Loucy (cell line): ENCODE results near the gene PHF13.
A peak's percentile ranks its signal among the peaks of the same experiment; 100 is the strongest.

Source experiments
- H2AFZ ChIP-seq: fragments of 200-600 bp; sonication (generic); 2 replicates; pipeline ENCODE4 v1.6.0; 2016; ENCODE audit warnings: antibody characterized with exemption, mild to moderate bottlenecking, low read length, moderate library complexity
- H3F3A ChIP-seq: fragments of 200-600 bp; 2 replicates; pipeline ENCODE4 v1.6.0; 2016; ENCODE audit warnings: antibody characterized with exemption, low read depth, mild to moderate bottlenecking
- H3K27me3 ChIP-seq: fragments of 200-600 bp; sonication (generic); 2 replicates; pipeline ENCODE4 v1.6.1; 2014; ENCODE audit warnings: low read length, mild to moderate bottlenecking; ENCODE audit not compliant: insufficient read depth, poor library complexity, severe bottlenecking
- H3K36me3 ChIP-seq: fragments of 200-600 bp; sonication (generic); 2 replicates; pipeline ENCODE4 v1.6.1; 2016; ENCODE audit warnings: low read length; ENCODE audit not compliant: insufficient read depth
- H3K4me1 ChIP-seq: fragments of 200-600 bp; sonication (generic); 2 replicates; pipeline ENCODE4 v1.5.1; 2014; ENCODE audit warnings: low read length, mild to moderate bottlenecking; ENCODE audit not compliant: insufficient read depth, poor library complexity, severe bottlenecking
- H3K4me2 ChIP-seq: fragments of 200-600 bp; sonication (generic); 2 replicates; pipeline ENCODE4 v1.6.0; 2014; ENCODE audit warnings: antibody characterized with exemption, low read length, low read depth, mild to moderate bottlenecking; ENCODE audit not compliant: poor library complexity, severe bottlenecking
- H3K4me3 ChIP-seq: fragments of 200-600 bp; sonication (generic); 2 replicates; pipeline ENCODE4 v1.5.1; 2014; ENCODE audit warnings: low read length, mild to moderate bottlenecking, mixed read lengths; ENCODE audit not compliant: poor library complexity, severe bottlenecking
- H3K79me2 ChIP-seq: fragments of 200-600 bp; sonication (generic); 2 replicates; pipeline ENCODE4 v1.6.1; 2014; ENCODE audit warnings: low read length; ENCODE audit not compliant: insufficient read depth
- H3K9ac ChIP-seq: fragments of 200-600 bp; sonication (generic); 2 replicates; pipeline ENCODE4 v1.6.0; 2014; ENCODE audit warnings: mild to moderate bottlenecking, low read depth, low read length, moderate library complexity; ENCODE audit not compliant: poor library complexity, severe bottlenecking
- H3K9me2 ChIP-seq: fragments of 200-600 bp; sonication (generic); replicated peaks from 2 replicates; pipeline ENCODE4 v1.6.1; 2016; ENCODE audit warnings: low read depth, low read length, mixed read lengths
- H3K9me3 ChIP-seq: fragments of 200-600 bp; sonication (generic); 2 replicates; pipeline ENCODE4 v1.6.1; 2014; ENCODE audit warnings: mild to moderate bottlenecking, antibody characterized with exemption, low read length, low read depth; ENCODE audit not compliant: insufficient read depth
- H4K20me1 ChIP-seq: fragments of 200-600 bp; sonication (generic); 2 replicates; pipeline ENCODE4 v1.6.0; 2014; ENCODE audit warnings: antibody characterized with exemption, low read length, mild to moderate bottlenecking; ENCODE audit not compliant: insufficient read depth, poor library complexity, severe bottlenecking
- CTCF ChIP-seq: fragments of 200-600 bp; sonication (generic); conservative IDR thresholded peaks from 2 replicates; pipeline ENCODE4 v1.5.1; 2014; ENCODE audit warnings: mild to moderate bottlenecking, antibody characterized with exemption, low read length
- EZH2phosphoT487 ChIP-seq: fragments of 200-600 bp; IDR thresholded peaks from 2 replicates; pipeline ENCODE4 v1.6.1; 2018; ENCODE audit warnings: antibody characterized with exemption, mild to moderate bottlenecking, moderate library complexity, borderline replicate concordance

PHF13 gene

GRCh38 chr1:6580119-6580592 is 33.4 kb upstream of the PHF13 start:
- no peak for TF ChIP-seq CTCF
- no peak for TF ChIP-seq EZH2phosphoT487
- peaks cover 26% of the 10 kb centered on the region for H3K79me2 ChIP-seq
- peak overlapping the region; percentile 88 for H3K4me2 ChIP-seq
- H3F3A ChIP-seq: no peaks in the 10 kb centered on the region
- peaks cover 20% of the 10 kb centered on the region for H4K20me1 ChIP-seq
- no peaks in the 10 kb centered on the region for H3K27me3 ChIP-seq
- H3K9ac ChIP-seq: peak overlapping the region; percentile 77
- no peaks in the 10 kb centered on the region for H3K9me3 ChIP-seq
- H3K4me3 ChIP-seq: peak overlapping the region; percentile 83
- no peaks in the 10 kb centered on the region for H3K9me2 ChIP-seq
- H3K36me3 ChIP-seq: no peaks in the 10 kb centered on the region
- peak overlapping the region; percentile 61 for H2AFZ ChIP-seq
- H3K4me1 ChIP-seq: peaks cover 17% of the 10 kb centered on the region

GRCh38 chr1:6580593-6581409 is 32.7 kb upstream of the PHF13 start:
- Histone ChIP-seq H3K9me3 (no peaks in the 10 kb centered on the region), H3F3A (no peaks in the 10 kb centered on the region), H3K9ac (peak overlapping the region; percentile 77), H3K4me3 (peak overlapping the region; percentile 83), H3K4me1 (peaks cover 17% of the 10 kb centered on the region), H3K79me2 (peaks cover 26% of the 10 kb centered on the region), H4K20me1 (peaks cover 20% of the 10 kb centered on the region), H2AFZ (no peak overlapping the region), H3K36me3 (no peaks in the 10 kb centered on the region), H3K4me2 (peak overlapping the region; percentile 88), H3K27me3 (no peaks in the 10 kb centered on the region), H3K9me2 (no peaks in the 10 kb centered on the region)
- TF ChIP-seq CTCF (no peak; the same call in 1 of the 2 replicates), EZH2phosphoT487 (no peak)

- Histone ChIP-seq H3K27me3 (no peaks in the 10 kb centered on the region), H3F3A (no peaks in the 10 kb centered on the region), H3K9ac (peak overlapping the region; percentile 44), H3K36me3 (no peaks in the 10 kb centered on the region), H2AFZ (no peak overlapping the region), H3K4me3 (peak overlapping the region; percentile 83), H3K79me2 (peaks cover 26% of the 10 kb centered on the region), H3K4me2 (peak overlapping the region; percentile 88), H3K9me3 (no peaks in the 10 kb centered on the region), H4K20me1 (peaks cover 20% of the 10 kb centered on the region), H3K4me1 (peaks cover 17% of the 10 kb centered on the region), H3K9me2 (no peaks in the 10 kb centered on the region)
- TF ChIP-seq EZH2phosphoT487: no peak
- no peak for TF ChIP-seq CTCF
These were observed 31.8 kb upstream of the PHF13 start for GRCh38 chr1:6581561-6582305.
